Measurements from ENCODE around the gene SLC16A11.
"Not testable (repeated sequence)": the region's sequence is repeated elsewhere in the genome, so short reads cannot be mapped to it uniquely, and the experiment has no call there.

Gene SLC16A11

GRCh38 chr17:7046725-7047397, 3.0 kb upstream of the SLC16A11 start:
- not testable (repeated sequence) for H3K36me3 ChIP-seq (ENCODE audit: control insufficient read depth, insufficient read depth, low read length); H3K9ac ChIP-seq (ENCODE audit: low read length); H3K27me3 ChIP-seq (ENCODE audit: control insufficient read depth, insufficient read depth, low read length)
- peaks cover 17% of the 10 kb centered on the region for H3K4me1 ChIP-seq (ENCODE audit: control insufficient read depth, insufficient read depth, low read length)
- peak overlapping the region; percentile 30 for H3K4me3 ChIP-seq (ENCODE audit: low read length)
- peak overlapping the region; percentile 73 for H3K27ac ChIP-seq (ENCODE audit: low read depth, low read length)

DNA sequence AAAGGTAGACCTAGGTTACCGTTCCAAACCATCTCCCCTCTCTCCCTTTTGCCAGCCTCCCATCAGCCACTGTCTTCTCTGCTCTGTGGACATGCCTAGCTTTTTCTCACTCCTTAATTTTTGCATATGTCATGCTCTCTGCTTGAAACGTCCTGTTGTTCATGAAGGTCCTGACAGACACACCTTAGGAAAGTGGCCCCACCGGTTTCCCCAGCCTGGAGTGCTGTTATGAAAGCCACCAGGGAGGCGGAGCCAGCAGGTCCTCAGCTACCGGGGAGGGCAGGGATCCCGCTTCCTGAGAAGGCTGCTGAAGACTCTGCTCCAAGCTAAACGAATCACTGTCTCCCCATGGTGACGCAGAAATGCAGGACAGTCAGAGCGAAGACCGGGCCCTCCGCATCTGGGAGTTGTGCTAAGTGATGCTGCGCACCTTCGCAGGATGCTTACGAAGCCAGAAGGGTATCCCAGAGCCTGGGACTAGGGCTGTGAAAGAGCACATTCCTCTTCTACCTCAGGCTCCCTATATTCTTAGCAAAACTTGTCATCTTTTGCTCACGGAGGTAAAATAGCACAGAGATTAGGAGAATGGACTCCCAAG, 2.3 kb upstream of the SLC16A11 start:
- H3K4me1 ChIP-seq (ENCODE audit: control insufficient read depth, insufficient read depth, low read length) = peaks cover 17% of the 10 kb centered on the region

GRCh38 chr17:7045492-7046126, 1.7 kb upstream of the SLC16A11 start:
- Histone ChIP-seq H3K36me3 (ENCODE audit: control insufficient read depth, insufficient read depth, low read length) (no peaks in the 10 kb centered on the region), H3K27ac (ENCODE audit: low read depth, low read length) (peak overlapping the region; percentile 73), H3K9ac (ENCODE audit: low read length) (no peak overlapping the region), H3K27me3 (ENCODE audit: control insufficient read depth, insufficient read depth, low read length) (peaks cover 10% of the 10 kb centered on the region), H3K4me3 (ENCODE audit: low read length) (peak overlapping the region; percentile 30), H3K4me1 (ENCODE audit: control insufficient read depth, insufficient read depth, low read length) (peaks cover 17% of the 10 kb centered on the region)

More for the DNA sequence above, 2.3 kb upstream of the SLC16A11 start:
- Histone ChIP-seq H3K27me3 (ENCODE audit: control insufficient read depth, insufficient read depth, low read length) (peaks cover 10% of the 10 kb centered on the region), H3K4me3 (ENCODE audit: low read length) (peak overlapping the region; percentile 30), H3K36me3 (ENCODE audit: control insufficient read depth, insufficient read depth, low read length) (no peaks in the 10 kb centered on the region), H3K9ac (ENCODE audit: low read length) (no peak overlapping the region), H3K27ac (ENCODE audit: low read depth, low read length) (peak overlapping the region; percentile 73)

GRCh38 chr17:7043182-7043496, 753 bp downstream of the SLC16A11 start:
- Histone ChIP-seq H3K9ac (ENCODE audit: low read length) (peak overlapping the region; percentile 1), H3K27me3 (ENCODE audit: control insufficient read depth, insufficient read depth, low read length) (peaks cover 10% of the 10 kb centered on the region), H3K4me3 (ENCODE audit: low read length) (peak overlapping the region; percentile 66), H3K27ac (ENCODE audit: low read depth, low read length) (peak overlapping the region; percentile 3), H3K4me1 (ENCODE audit: control insufficient read depth, insufficient read depth, low read length) (peaks cover 17% of the 10 kb centered on the region), H3K36me3 (ENCODE audit: control insufficient read depth, insufficient read depth, low read length) (no peaks in the 10 kb centered on the region)

DNA sequence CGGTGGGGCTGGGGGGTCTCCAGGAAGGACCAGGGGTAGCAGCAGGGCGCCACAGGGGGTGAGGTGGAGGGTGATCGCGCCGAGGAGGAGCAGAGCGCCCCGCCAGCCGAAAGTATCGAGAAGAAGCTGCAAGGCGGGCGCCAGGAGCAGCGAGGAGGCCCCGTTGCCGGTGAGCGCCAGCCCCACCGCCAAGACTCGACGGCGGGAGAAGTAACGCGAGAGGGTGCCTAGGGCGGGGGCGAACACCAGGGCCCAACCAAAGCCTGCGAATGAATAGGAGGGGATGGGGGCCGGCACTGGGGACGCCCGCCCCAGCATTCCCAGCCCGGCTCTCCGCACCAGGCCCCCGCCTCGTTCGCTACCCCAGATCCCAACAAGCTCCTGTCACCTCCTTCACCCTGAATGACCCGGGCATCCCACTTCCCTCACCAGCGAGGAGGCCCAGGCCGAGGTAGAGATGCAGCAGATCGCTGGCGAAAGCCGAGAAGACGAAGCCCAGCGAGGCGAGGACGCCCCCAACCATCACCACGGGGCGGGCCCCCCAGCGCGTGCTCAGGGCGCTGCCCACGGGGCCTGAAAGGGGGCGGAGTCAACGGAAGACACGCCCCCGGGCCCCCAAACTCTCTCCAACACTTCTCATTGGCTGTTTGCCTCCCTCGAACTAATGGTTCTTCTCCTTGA, 1.3 kb downstream of the SLC16A11 start:
- no peak overlapping the region for H3K9ac ChIP-seq (ENCODE audit: low read length)
- H3K4me1 ChIP-seq (ENCODE audit: control insufficient read depth, insufficient read depth, low read length) = peaks cover 17% of the 10 kb centered on the region
- peak overlapping the region; percentile 66 for H3K4me3 ChIP-seq (ENCODE audit: low read length)
- peaks cover 10% of the 10 kb centered on the region for H3K27me3 ChIP-seq (ENCODE audit: control insufficient read depth, insufficient read depth, low read length)
- H3K36me3 ChIP-seq (ENCODE audit: control insufficient read depth, insufficient read depth, low read length) = no peaks in the 10 kb centered on the region
- no peak overlapping the region for H3K27ac ChIP-seq (ENCODE audit: low read depth, low read length)

DNA sequence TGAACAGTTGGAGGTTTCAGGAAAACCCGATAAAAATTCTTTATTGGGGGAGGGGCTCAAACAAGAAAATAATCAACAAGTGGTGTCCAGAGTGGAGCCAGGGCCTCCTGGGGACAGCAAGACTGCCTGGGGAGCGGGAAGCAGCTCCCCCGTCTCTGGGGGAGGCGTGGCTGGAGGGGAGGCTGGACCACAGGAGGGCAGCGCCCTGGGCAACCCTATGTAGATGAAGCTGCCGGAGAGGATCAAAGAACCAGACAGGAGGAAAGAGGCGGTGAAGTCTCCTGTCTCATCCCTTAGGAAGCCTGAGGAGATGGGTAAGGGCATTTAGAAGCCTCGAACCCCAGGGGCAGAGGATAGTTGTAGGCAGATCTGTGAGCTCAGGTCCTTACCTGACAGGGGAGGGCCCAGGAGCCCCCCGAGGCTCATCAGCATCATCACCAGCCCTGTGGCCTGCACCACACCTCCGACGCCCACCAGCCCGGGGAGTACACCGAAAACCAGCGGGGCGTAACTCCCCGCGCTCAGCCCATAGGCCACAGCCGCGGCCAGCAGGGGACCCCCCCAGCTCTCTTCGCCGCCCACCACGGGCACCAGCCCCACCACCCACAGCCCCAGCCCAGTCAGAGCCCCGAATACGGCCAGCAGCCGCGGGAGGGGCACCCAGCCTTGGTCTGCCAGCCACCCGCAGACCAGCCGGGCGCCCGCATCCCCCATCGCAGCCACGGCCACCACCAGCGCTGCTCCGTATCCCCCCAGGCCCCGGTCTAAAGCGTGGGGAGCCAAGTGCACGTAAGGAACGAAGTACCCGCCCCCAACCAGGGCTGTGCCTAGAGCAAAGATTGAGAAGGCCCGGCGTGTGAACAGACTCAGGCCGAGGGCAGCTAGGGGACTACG, 2.0 kb downstream of the SLC16A11 start:
- H3K4me1 ChIP-seq (ENCODE audit: control insufficient read depth, insufficient read depth, low read length) = peaks cover 17% of the 10 kb centered on the region
- peaks cover 10% of the 10 kb centered on the region for H3K27me3 ChIP-seq (ENCODE audit: control insufficient read depth, insufficient read depth, low read length)
- no peak overlapping the region for H3K9ac ChIP-seq (ENCODE audit: low read length)
- no peak overlapping the region for H3K4me3 ChIP-seq (ENCODE audit: low read length)
- H3K36me3 ChIP-seq (ENCODE audit: control insufficient read depth, insufficient read depth, low read length) = no peaks in the 10 kb centered on the region
- no peak overlapping the region for H3K27ac ChIP-seq (ENCODE audit: low read depth, low read length)

DNA sequence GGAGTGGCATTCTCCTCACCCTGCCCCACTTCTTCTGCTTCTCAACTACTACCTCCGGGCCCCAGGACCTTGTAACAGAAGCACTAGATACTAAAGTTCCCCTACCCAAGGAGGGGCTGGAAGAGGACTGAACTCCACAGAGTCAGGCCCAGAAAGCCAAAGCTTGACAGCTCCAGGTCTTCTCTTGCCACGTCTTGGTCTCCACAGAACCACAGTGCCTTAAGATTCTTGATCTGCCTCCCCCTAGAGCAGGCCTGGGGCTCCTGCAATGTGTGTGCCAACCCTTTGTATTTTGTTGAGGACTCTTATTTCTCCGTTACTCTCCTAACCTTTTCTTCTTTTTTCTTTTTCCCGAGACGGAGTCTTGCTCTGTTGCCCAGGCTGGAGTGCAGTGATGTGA, 4.1 kb downstream of the SLC16A11 start:
- no peak overlapping the region for H3K9ac ChIP-seq (ENCODE audit: low read length)
- H3K27ac ChIP-seq (ENCODE audit: low read depth, low read length) = no peak overlapping the region
- H3K4me3 ChIP-seq (ENCODE audit: low read length) = no peak overlapping the region
- no peaks in the 10 kb centered on the region for H3K36me3 ChIP-seq (ENCODE audit: control insufficient read depth, insufficient read depth, low read length)
- peaks cover 10% of the 10 kb centered on the region for H3K27me3 ChIP-seq (ENCODE audit: control insufficient read depth, insufficient read depth, low read length)
- peaks cover 10% of the 10 kb centered on the region for H3K4me1 ChIP-seq (ENCODE audit: control insufficient read depth, insufficient read depth, low read length)

- Histone ChIP-seq H3K27ac (ENCODE audit: low read depth, low read length) (no peak overlapping the region), H3K4me3 (ENCODE audit: low read length) (no peak overlapping the region), H3K9ac (ENCODE audit: low read length) (no peak overlapping the region), H3K36me3 (ENCODE audit: control insufficient read depth, insufficient read depth, low read length) (no peaks in the 10 kb centered on the region), H3K27me3 (ENCODE audit: control insufficient read depth, insufficient read depth, low read length) (peaks cover 5% of the 10 kb centered on the region), H3K4me1 (ENCODE audit: control insufficient read depth, insufficient read depth, low read length) (peaks cover 5% of the 10 kb centered on the region)
Observed at GRCh38 chr17:7038025-7038862, 5.6 kb downstream of the SLC16A11 start.

DNA sequence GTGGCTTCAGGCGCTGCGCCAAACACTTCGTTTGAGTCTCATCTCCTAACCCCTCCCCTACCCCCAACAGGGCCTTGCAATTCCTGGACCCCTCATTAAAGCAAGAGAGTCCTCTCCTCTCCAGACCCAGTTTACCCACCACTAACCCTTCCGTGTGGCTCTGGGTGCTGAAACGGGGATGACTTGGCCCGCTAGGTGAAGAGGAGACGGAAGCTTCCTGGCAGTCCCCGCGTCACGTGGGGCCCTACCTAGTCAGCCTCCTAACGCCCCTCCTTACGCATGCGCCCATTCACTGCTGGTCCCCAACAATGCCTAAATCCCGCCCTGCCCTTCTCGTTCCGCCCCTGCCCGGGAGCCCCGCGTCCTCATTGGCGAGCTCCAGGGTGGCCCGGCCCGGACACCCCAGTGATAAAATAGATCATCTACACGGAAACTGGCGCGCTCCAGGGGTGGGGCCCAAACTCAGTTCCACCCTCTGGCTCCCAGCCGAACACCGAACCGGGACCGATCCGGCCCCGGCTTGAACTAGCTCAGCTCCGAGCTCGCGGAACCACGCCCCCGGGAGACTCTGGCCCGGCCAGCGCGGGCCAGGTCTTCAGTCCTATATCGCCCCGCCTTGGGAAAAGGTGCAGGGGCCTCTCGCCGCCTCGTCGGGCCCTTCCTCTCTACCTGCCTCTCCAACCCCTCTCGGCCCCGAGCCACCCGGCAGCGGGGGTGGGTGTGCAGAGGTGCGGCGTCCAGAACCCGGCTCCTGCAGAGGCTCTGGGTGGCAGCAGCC, 8.1 kb downstream of the SLC16A11 start, which contains the start of gene SLC16A13:
TSS of gene SLC16A13 (plus strand) at position 425 of the 778 bp plus-strand sequence. CDS start 368 bp downstream, outside the sequence.
- Histone ChIP-seq H3K4me3 (ENCODE audit: low read length) (peak within 1 kb of the TSS; percentile 59), H3K27me3 (ENCODE audit: control insufficient read depth, insufficient read depth, low read length) (no peaks in the 10 kb centered on the region), H3K9ac (ENCODE audit: low read length) (peak within 1 kb of the TSS; percentile 62), H3K27ac (ENCODE audit: low read depth, low read length) (peak within 1 kb of the TSS; percentile 25), H3K4me1 (ENCODE audit: control insufficient read depth, insufficient read depth, low read length) (no peaks in the 10 kb centered on the region), H3K36me3 (ENCODE audit: control insufficient read depth, insufficient read depth, low read length) (no peaks in the 10 kb centered on the region)

- peak overlapping the region; percentile 25 for H3K27ac ChIP-seq (ENCODE audit: low read depth, low read length)
- H3K27me3 ChIP-seq (ENCODE audit: control insufficient read depth, insufficient read depth, low read length) = no peaks in the 10 kb centered on the region
- no peaks in the 10 kb centered on the region for H3K4me1 ChIP-seq (ENCODE audit: control insufficient read depth, insufficient read depth, low read length)
- H3K36me3 ChIP-seq (ENCODE audit: control insufficient read depth, insufficient read depth, low read length) = no peaks in the 10 kb centered on the region
- peak overlapping the region; percentile 59 for H3K4me3 ChIP-seq (ENCODE audit: low read length)
- H3K9ac ChIP-seq (ENCODE audit: low read length) = peak overlapping the region; percentile 35
Observed at GRCh38 chr17:7034955-7035590, 8.8 kb downstream of the SLC16A11 start.

Data from rectal smooth muscle tissue (tissue), 1 donor.